OCI-LY1 (cell line): Measurements from ENCODE around the gene JPH3.

Source experiments
- H2AFZ ChIP-seq: fragments of 200-600 bp; sonication (generic), shearing (Covaris generic); 2 replicates; pipeline ENCODE4 v1.6.0; 2014; ENCODE audit warnings: antibody characterized with exemption, mild to moderate bottlenecking, low read length
- H3F3A ChIP-seq: fragments of 200-600 bp; sonication (generic), shearing (Covaris generic); 2 replicates; pipeline ENCODE4 v1.6.0; 2014; ENCODE audit warnings: mild to moderate bottlenecking, antibody characterized with exemption, low read length, moderate library complexity; ENCODE audit not compliant: insufficient read depth
- H3K27ac ChIP-seq: fragments of 200-600 bp; sonication (generic); 2 replicates; pipeline ENCODE4 v1.5.1; 2014; ENCODE audit warnings: low read length, mixed run types, mild to moderate bottlenecking, low read depth; ENCODE audit not compliant: poor library complexity, severe bottlenecking
- H3K27me3 ChIP-seq: fragments of 200-600 bp; sonication (generic); 2 replicates; pipeline ENCODE4 v1.6.0; 2014; ENCODE audit warnings: antibody characterized with exemption, mild to moderate bottlenecking, low read length, moderate library complexity; ENCODE audit not compliant: insufficient read depth
- H3K36me3 ChIP-seq: fragments of 200-600 bp; sonication (generic); 2 replicates; pipeline ENCODE4 v1.6.1; 2014; ENCODE audit warnings: mild to moderate bottlenecking, antibody characterized with exemption, low read length, moderate library complexity, mixed read lengths; ENCODE audit not compliant: insufficient read depth
- H3K4me1 ChIP-seq: fragments of 200-600 bp; sonication (generic); 2 replicates; pipeline ENCODE4 v1.5.1; 2014; ENCODE audit warnings: mild to moderate bottlenecking, low read length, moderate library complexity; ENCODE audit not compliant: insufficient read depth, severe bottlenecking
- H3K4me2 ChIP-seq: fragments of 200-600 bp; sonication (generic), shearing (Covaris generic); 2 replicates; pipeline ENCODE4 v1.6.1; 2014; ENCODE audit warnings: low read length
- H3K4me3 ChIP-seq: fragments of 200-600 bp; sonication (generic); 2 replicates; pipeline ENCODE4 v1.5.1; 2014; ENCODE audit warnings: low read length, low read depth, mild to moderate bottlenecking, mixed read lengths; ENCODE audit not compliant: poor library complexity, severe bottlenecking
- H3K79me2 ChIP-seq: fragments of 200-600 bp; shearing (Covaris generic); 2 replicates; pipeline ENCODE4 v1.6.1; 2016; ENCODE audit warnings: mixed run types, low read length, mixed read lengths; ENCODE audit not compliant: insufficient read depth
- H3K9ac ChIP-seq: fragments of 200-600 bp; sonication (generic), shearing (Covaris generic); 2 replicates; pipeline ENCODE4 v1.6.1; 2014; ENCODE audit warnings: mild to moderate bottlenecking, low read length, mixed read lengths
- H3K9me2 ChIP-seq: fragments of 200-600 bp; sonication (generic), shearing (Covaris generic); 2 replicates; pipeline ENCODE4 v1.6.1; 2014; ENCODE audit warnings: low read depth, mild to moderate bottlenecking, low read length, mixed read lengths
- H3K9me3 ChIP-seq: fragments of 200-600 bp; shearing (Covaris generic); 2 replicates; pipeline ENCODE4 v1.6.1; 2014; ENCODE audit warnings: low read length, mixed read lengths
- H4K20me1 ChIP-seq: fragments of 200-600 bp; sonication (generic), shearing (Covaris generic); 2 replicates; pipeline ENCODE4 v1.6.0; 2016; ENCODE audit warnings: mild to moderate bottlenecking, low read length; ENCODE audit not compliant: insufficient read depth
- EZH2 ChIP-seq: fragments of 200-600 bp; sonication (generic), shearing (Covaris generic); IDR thresholded peaks from 2 replicates; pipeline ENCODE4 v1.8.0; 2017; ENCODE audit warnings: borderline replicate concordance, mixed run types, mild to moderate bottlenecking, antibody characterized with exemption, low read length, moderate library complexity, mixed read lengths
- TF ChIP-seq, protein P1 (sequence below): fragments of 200-600 bp; sonication (generic), shearing (Covaris generic); IDR thresholded peaks from 2 replicates; pipeline ENCODE4 v1.5.1; 2017; ENCODE audit warnings: mild to moderate bottlenecking, antibody characterized with exemption, low read length, moderate library complexity, mixed read lengths

JPH3 gene

DNA sequence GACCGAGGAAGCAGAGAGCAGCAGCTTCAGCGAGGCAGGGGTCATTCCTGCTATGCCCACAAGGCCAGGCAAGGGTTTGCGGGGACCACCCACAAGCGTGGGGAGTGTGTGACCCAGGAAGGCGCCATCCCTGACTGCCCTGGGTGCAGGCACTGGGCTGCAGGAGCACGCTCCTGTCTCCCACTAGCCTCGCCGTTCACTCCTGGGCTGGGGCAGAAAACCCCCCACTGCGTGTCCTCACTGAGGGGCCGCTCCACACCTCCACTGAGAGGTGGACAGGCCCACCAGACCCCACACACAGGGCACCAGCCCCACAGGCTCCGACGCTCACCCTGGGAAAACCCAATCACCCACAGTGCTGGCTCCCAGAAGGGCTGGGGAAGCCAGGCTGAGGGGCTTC, 107.4 kb downstream of the JPH3 start:
- H3K9me3 ChIP-seq = no peaks in the 10 kb centered on the region
- no peaks in the 10 kb centered on the region for H3K9me2 ChIP-seq
- H3K4me3 ChIP-seq = no peak overlapping the region
- no peak overlapping the region for H3K4me2 ChIP-seq
- H4K20me1 ChIP-seq = no peaks in the 10 kb centered on the region
- no peak overlapping the region for H2AFZ ChIP-seq
- H3K4me1 ChIP-seq = peaks cover 66% of the 10 kb centered on the region
- H3F3A ChIP-seq = 0 out of 2 replicates have a peak, but pooled peaks cover 7% of the 10 kb centered on the region
- H3K79me2 ChIP-seq = no peaks in the 10 kb centered on the region
- H3K27ac ChIP-seq = peak overlapping the region; percentile 99
- no peak overlapping the region for H3K9ac ChIP-seq
- no peak for TF ChIP-seq EZH2
- TF ChIP-seq, protein P1, sequence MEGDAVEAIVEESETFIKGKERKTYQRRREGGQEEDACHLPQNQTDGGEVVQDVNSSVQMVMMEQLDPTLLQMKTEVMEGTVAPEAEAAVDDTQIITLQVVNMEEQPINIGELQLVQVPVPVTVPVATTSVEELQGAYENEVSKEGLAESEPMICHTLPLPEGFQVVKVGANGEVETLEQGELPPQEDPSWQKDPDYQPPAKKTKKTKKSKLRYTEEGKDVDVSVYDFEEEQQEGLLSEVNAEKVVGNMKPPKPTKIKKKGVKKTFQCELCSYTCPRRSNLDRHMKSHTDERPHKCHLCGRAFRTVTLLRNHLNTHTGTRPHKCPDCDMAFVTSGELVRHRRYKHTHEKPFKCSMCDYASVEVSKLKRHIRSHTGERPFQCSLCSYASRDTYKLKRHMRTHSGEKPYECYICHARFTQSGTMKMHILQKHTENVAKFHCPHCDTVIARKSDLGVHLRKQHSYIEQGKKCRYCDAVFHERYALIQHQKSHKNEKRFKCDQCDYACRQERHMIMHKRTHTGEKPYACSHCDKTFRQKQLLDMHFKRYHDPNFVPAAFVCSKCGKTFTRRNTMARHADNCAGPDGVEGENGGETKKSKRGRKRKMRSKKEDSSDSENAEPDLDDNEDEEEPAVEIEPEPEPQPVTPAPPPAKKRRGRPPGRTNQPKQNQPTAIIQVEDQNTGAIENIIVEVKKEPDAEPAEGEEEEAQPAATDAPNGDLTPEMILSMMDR = no peak
- peaks cover 68% of the 10 kb centered on the region for H3K36me3 ChIP-seq
- H3K27me3 ChIP-seq = no peaks in the 10 kb centered on the region

DNA sequence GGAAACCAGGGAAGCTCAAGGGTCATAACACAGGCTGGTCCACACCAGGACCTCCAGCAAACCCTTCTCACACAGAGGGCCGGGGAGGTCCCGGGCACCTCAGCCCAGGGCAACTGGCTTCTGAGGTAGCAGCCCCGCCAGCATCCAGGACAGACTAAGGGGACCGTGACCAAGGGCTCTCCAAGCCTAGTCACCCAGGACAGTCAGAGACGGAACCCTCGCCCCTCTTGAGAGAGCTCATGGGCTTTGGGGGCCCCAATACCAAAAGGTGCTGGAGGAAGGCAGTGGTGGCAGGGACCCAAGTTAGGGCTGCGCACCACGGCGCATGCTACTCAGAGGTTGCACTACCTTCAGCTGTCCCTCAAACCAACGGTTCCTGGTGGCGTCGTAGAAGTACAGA, 108.6 kb downstream of the JPH3 start:
- Histone ChIP-seq H3K4me2 (no peak overlapping the region), H3K9ac (no peak overlapping the region), H4K20me1 (no peaks in the 10 kb centered on the region), H3K27me3 (no peaks in the 10 kb centered on the region), H3K27ac (peak overlapping the region; percentile 99), H2AFZ (no peak overlapping the region), H3K9me2 (no peaks in the 10 kb centered on the region), H3K36me3 (peaks cover 80% of the 10 kb centered on the region), H3K4me1 (peaks cover 63% of the 10 kb centered on the region), H3K4me3 (no peak overlapping the region), H3F3A (0 out of 2 replicates have a peak, but pooled peaks cover 7% of the 10 kb centered on the region), H3K79me2 (no peaks in the 10 kb centered on the region), H3K9me3 (no peaks in the 10 kb centered on the region)
- TF ChIP-seq EZH2 = no peak
- TF ChIP-seq, protein P1 = no peak

DNA sequence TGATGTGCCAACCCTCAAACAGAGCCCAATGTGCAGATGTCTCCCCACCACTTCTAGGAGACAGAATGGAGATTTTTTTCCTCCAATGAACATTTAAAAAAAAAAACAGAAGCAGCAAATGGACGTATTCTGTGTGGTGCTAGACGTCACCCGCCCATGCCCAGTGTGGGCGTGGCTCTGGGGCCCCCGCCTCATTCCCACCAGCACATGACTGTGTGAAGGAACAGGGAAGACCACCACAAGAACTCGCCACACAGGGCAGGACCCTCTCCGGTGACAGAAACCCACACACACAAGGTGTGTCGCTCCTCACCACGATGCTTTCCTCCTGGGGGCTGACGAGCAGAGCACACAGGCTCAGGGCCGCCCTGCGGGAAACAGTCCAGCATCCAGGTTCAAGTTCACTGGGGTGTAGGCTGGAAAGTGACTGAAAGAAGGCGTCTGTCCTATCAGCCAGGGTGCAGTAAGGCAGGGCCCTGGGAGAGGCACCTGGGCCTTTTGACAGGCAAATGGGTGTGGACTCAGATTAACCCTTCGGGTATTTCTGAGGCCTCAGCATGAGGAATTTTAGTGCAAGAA, 110.0 kb downstream of the JPH3 start:
- H3K9me2 ChIP-seq = no peaks in the 10 kb centered on the region
- peak overlapping the region; percentile 99 for H3K27ac ChIP-seq
- no peak overlapping the region for H2AFZ ChIP-seq
- 0 out of 2 replicates have a peak, but pooled peaks cover 5% of the 10 kb centered on the region for H3F3A ChIP-seq
- no peak overlapping the region for H3K4me3 ChIP-seq
- H3K4me1 ChIP-seq = peaks cover 52% of the 10 kb centered on the region
- H3K9ac ChIP-seq = peak overlapping the region; percentile 63
- peak overlapping the region; percentile 46; the same call in 1 of the 2 replicates for H3K4me2 ChIP-seq
- no peak for TF ChIP-seq EZH2
- H3K36me3 ChIP-seq = peaks cover 89% of the 10 kb centered on the region
- no peaks in the 10 kb centered on the region for H3K9me3 ChIP-seq
- no peaks in the 10 kb centered on the region for H3K27me3 ChIP-seq
- H3K79me2 ChIP-seq = no peaks in the 10 kb centered on the region
- no peaks in the 10 kb centered on the region for H4K20me1 ChIP-seq
